ENCODE results near the gene ULK1. TPM values are rescaled to one million over a fixed set of nuclear protein-coding genes. Genes with fewer than 3 reads are reported as not detected.

ULK1 gene
- total RNA-seq, 1 experiment from 2014 or later, result 34.2 TPM

DNA sequence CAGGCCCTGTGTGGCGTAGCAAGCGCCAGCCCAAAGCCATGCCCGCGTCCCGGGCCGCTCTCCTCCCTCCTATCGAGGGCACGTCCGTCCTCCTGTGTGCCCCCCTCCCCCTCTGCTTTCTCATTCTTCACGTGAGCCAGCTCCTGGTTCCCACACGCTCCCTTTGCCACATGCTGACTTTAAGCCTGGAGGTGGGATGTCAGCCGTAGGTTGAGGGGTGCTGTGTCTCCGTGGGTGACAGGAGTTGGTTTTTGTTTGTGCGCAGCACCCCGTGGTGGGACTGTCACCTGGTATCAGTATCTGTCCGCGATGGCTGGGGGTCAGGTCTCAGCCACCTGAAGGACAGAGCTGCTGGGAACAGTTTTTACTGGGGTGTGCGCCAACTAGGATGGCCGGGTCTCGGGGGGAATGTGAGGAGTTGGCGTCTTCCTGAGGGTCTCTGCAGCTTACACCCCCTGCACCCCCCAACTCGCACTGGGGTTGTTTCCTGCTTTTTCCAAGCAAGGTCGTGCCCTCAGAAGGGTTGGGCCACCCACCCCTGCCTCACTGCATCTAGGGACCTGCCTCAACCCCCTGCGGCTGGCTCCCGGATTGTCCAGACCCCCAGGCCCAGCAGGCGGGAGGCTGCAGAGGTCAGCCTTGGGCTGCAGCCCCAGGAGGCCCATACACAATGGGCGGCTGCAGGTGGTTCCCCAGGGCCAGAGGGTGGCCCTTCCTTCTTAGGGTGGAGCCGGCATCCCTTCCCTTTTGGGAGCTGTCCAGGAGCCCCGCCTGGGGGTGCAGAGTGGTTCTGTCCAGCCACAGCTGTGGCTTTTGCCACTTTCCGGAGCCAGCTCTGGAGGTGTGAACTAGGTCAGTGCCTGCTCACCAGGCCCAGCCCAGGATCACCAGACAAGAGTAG is 7.3 kb downstream of the ULK1 start:
- H3K79me2 ChIP-seq (ENCODE audit: insufficient read depth, low read length), result no peaks in the 10 kb centered on the region
- H3K9me2 ChIP-seq (ENCODE audit: insufficient read depth), result no peaks in the 10 kb centered on the region
- intact Hi-C loops (cut with micrococcal nuclease), result no loop called here
- CTCF ChIA-PET, result no interaction called here
- no peak overlapping the region for H3K4me2 ChIP-seq (ENCODE audit: low read length)
- peaks cover 10 to 20% of the 10 kb centered on the region in 2 experiments; a peak in 3 of 4 replicates for H3K4me1 ChIP-seq (ENCODE audit: control insufficient read depth in 1 of 2, insufficient read depth in 2 of 2, low read length in 2 of 2)
- POLR2A ChIA-PET, result no interaction called here
- no peak overlapping the region for H3K27ac ChIP-seq (ENCODE audit: low read depth, low read length)
- no peaks in the 10 kb centered on the region for H3K9me3 ChIP-seq (ENCODE audit: control insufficient read depth in 1 of 2, insufficient read depth in 1 of 2, low read depth in 1 of 2, low read length in 2 of 2)
- ATAC-seq, result peak; percentile 7; the same call in 1 of the 2 replicates
- H3K36me3 ChIP-seq (ENCODE audit: control insufficient read depth in 1 of 2, insufficient read depth in 2 of 2, low read length in 2 of 2), result peaks cover 0 to 2% of the 10 kb centered on the region in 2 experiments; a peak in 1 of 4 replicates
- no peak for DNase-seq (ENCODE audit: low read depth, low spot score)
- no peak overlapping the region for H3K4me3 ChIP-seq (replicated peaks in 1 of 2; ENCODE audit: low read depth in 1 of 2, low read length in 2 of 2)
- TF ChIP-seq ELF1 (IDR thresholded peaks at IDR 0.05; ENCODE audit: borderline replicate concordance, low read depth) (no peak), ZFX (IDR thresholded peaks at IDR 0.05) (no peak), FOSL1 (IDR thresholded peaks at IDR 0.05; ENCODE audit: low read depth) (no peak), CEBPB (IDR thresholded peaks at IDR 0.05; ENCODE audit: low read depth) (no peak), ZNF274 (IDR thresholded peaks at IDR 0.05; ENCODE audit: low read depth, low read length) (no peak), REST (IDR thresholded peaks at IDR 0.05; ENCODE audit: low read depth) (no peak), POLR2A (IDR thresholded peaks at IDR 0.05; ENCODE audit: borderline replicate concordance, extremely low read depth, insufficient read depth, insufficient read length) (no peak), SIN3A (IDR thresholded peaks at IDR 0.05; ENCODE audit: low read depth) (no peak), YY1 (IDR thresholded peaks at IDR 0.05; ENCODE audit: extremely low read depth, insufficient replicate concordance, low read depth, low read length) (no peak), ZBTB33 (IDR thresholded peaks at IDR 0.05; ENCODE audit: extremely low read depth, insufficient replicate concordance, low read length) (no peak), SRF (IDR thresholded peaks at IDR 0.05; ENCODE audit: low read depth) (no peak)
- no peak overlapping the region for H2AFZ ChIP-seq (ENCODE audit: low read depth, low read length, poor library complexity, severe bottlenecking)
- H3K27me3 ChIP-seq (ENCODE audit: insufficient read depth, low read length), result no peaks in the 10 kb centered on the region
- H3K9ac ChIP-seq (ENCODE audit: low read length), result no peak overlapping the region
- no peaks in the 10 kb centered on the region for H4K20me1 ChIP-seq (ENCODE audit: insufficient read depth)
- BruUV-seq (replicated peaks), result no TSS peak
- RAD21 ChIA-PET (ENCODE audit: low non-redundant PET in 1 of 2, low total read pairs in 2 of 2, uncharacterized antibody in 2 of 2, unreplicated experiment in 2 of 2), result no interaction called here

Measured in HCT116 (cell line).